HG02623 (cell line): ENCODE results near the gene VCX3B.
"Not testable (repeated sequence)": the region's sequence is repeated elsewhere in the genome, so short reads cannot be mapped to it uniquely, and the experiment has no call there.

ENCODE experiments used
- ATAC-seq: cut with Tn5 transposase; IDR thresholded peaks from one replicate; pipeline ENCODE4 v1.9.1; 2021; ENCODE audit warnings: moderate library complexity; ENCODE audit not compliant: unreplicated experiment

The VCX3B gene

GRCh38 chrX:8464530-8464929 is at the start of gene VCX3B:
VCX3B (plus strand) TSS chrX:8464830; CDS start chrX:8465451, 621 bp downstream.
- not testable (repeated sequence) for ATAC-seq

- no peak for ATAC-seq
These were observed 46.3 kb upstream of the VCX3B start for GRCh38 chrX:8418301-8418700.

GRCh38 chrX:8424912-8425311 is 39.7 kb upstream of the VCX3B start:
- ATAC-seq, result no peak

GRCh38 chrX:8429692-8430249 is 34.9 kb upstream of the VCX3B start:
- ATAC-seq, result no peak

GRCh38 chrX:8430444-8430843 is 34.2 kb upstream of the VCX3B start:
- ATAC-seq, result no peak

- no peak for ATAC-seq
These were observed 32.2 kb upstream of the VCX3B start for GRCh38 chrX:8432396-8432795.

- ATAC-seq, result no peak
These were observed 31.2 kb upstream of the VCX3B start for GRCh38 chrX:8433109-8434062.

- no peak for ATAC-seq
These were observed 17.3 kb upstream of the VCX3B start for GRCh38 chrX:8447368-8447767.

GRCh38 chrX:8452343-8452742 is 12.3 kb upstream of the VCX3B start:
- not testable (repeated sequence) for ATAC-seq

GRCh38 chrX:8453611-8454010 is 11.0 kb upstream of the VCX3B start:
- ATAC-seq, result no peak

GRCh38 chrX:8455557-8455956 is 9.1 kb upstream of the VCX3B start:
- no peak for ATAC-seq

GRCh38 chrX:8462488-8462887 is 2.1 kb upstream of the VCX3B start:
- ATAC-seq, result no peak

GRCh38 chrX:8484360-8484949 is 19.8 kb downstream of the VCX3B start:
- ATAC-seq, result no peak

- not testable (repeated sequence) for ATAC-seq
These were observed 30.4 kb downstream of the VCX3B start for GRCh38 chrX:8495036-8495435.

GRCh38 chrX:8500203-8500602 is 35.6 kb downstream of the VCX3B start:
- ATAC-seq, result no peak

- ATAC-seq, result not testable (repeated sequence)
These were observed 37.5 kb downstream of the VCX3B start for GRCh38 chrX:8502101-8502500.

GRCh38 chrX:8504451-8504850 is 39.8 kb downstream of the VCX3B start:
- no peak for ATAC-seq
